Kidney glomerular epithelial cell (primary cell): ENCODE data around the gene KBTBD13.
A peak's percentile ranks its signal among the peaks of the same experiment; 100 is the strongest.
"Not testable (repeated sequence)": the region's sequence is repeated elsewhere in the genome, so short reads cannot be mapped to it uniquely, and the experiment has no call there.

Experiments
- DNase-seq: peaks from one replicate; lab custom pipeline; 2025; lab: John Stamatoyannopoulos, UW

The KBTBD13 gene

GRCh38 chr15:65069779-65070546 lies 6.6 kb upstream of the KBTBD13 start:
- DNase-seq: peak; percentile 1

GRCh38 chr15:65071381-65071811 lies 5.2 kb upstream of the KBTBD13 start:
- DNase-seq: no peak

- no peak for DNase-seq
These were observed 4.5 kb upstream of the KBTBD13 start for GRCh38 chr15:65072027-65072426.

GRCh38 chr15:65072617-65073016 lies 3.9 kb upstream of the KBTBD13 start:
- no peak for DNase-seq

- not testable (repeated sequence) for DNase-seq
These were observed 1.6 kb upstream of the KBTBD13 start for GRCh38 chr15:65074946-65075345.

- not testable (repeated sequence) for DNase-seq
These were observed 745 bp upstream of the KBTBD13 start for GRCh38 chr15:65075607-65076395.

- DNase-seq: no peak
These were observed 890 bp downstream of the KBTBD13 start for GRCh38 chr15:65077291-65077980.

GRCh38 chr15:65077981-65078352 lies 1.4 kb downstream of the KBTBD13 start:
- peak; percentile 4 for DNase-seq

- no peak for DNase-seq
These were observed 3.0 kb downstream of the KBTBD13 start for GRCh38 chr15:65079580-65079979.

GRCh38 chr15:65081270-65081669 lies 4.7 kb downstream of the KBTBD13 start:
- DNase-seq: no peak

GRCh38 chr15:65081758-65082157 lies 5.2 kb downstream of the KBTBD13 start:
- no peak for DNase-seq

- no peak for DNase-seq
These were observed 5.9 kb downstream of the KBTBD13 start for GRCh38 chr15:65082303-65082953.

GRCh38 chr15:65083262-65083701 lies 6.7 kb downstream of the KBTBD13 start:
- DNase-seq: peak; percentile 15

- peak; percentile 34 for DNase-seq
These were observed 8.1 kb downstream of the KBTBD13 start for GRCh38 chr15:65084500-65085206.

- no peak for DNase-seq
These were observed 8.7 kb downstream of the KBTBD13 start for GRCh38 chr15:65085207-65085753.

- DNase-seq: peak; percentile 12
These were observed 9.6 kb downstream of the KBTBD13 start for GRCh38 chr15:65085990-65086679.

GRCh38 chr15:65086680-65087111 lies 10.2 kb downstream of the KBTBD13 start:
- no peak for DNase-seq

- no peak for DNase-seq
These were observed 10.9 kb downstream of the KBTBD13 start for GRCh38 chr15:65087411-65087810.

- no peak for DNase-seq
These were observed 11.5 kb downstream of the KBTBD13 start for GRCh38 chr15:65087873-65088642.

GRCh38 chr15:65088643-65089021 lies 12.1 kb downstream of the KBTBD13 start:
- DNase-seq: no peak
